Lower leg skin (tissue), 4 donors: ENCODE measurements around the gene PLEKHN1. TPM values are rescaled to one million over a fixed set of nuclear protein-coding genes. Genes with fewer than 3 reads are reported as not detected.
A peak's percentile ranks its signal among the peaks of the same experiment; 100 is the strongest.

ENCODE experiments used
- DNase-seq, 2 donors: peaks; one replicate each; pipeline ENCODE4 v3.0.0-alpha.2; 2019; ENCODE audit warnings: low spot score in 2 of 2
- H3K4me3 ChIP-seq: fragments of 200-600 bp; sonication (generic); 2 replicates; pipeline ENCODE4 v1.5.1; 2017; ENCODE audit warnings: mild to moderate bottlenecking, low read depth; ENCODE audit not compliant: poor library complexity, severe bottlenecking
- CTCF ChIP-seq, 3 donors: fragments of 450-650 bp; IDR thresholded peaks; one replicate each; pipeline ENCODE4 v1.5.1; 2016; ENCODE audit warnings: antibody characterized with exemption in 3 of 3, mild to moderate bottlenecking in 3 of 3, moderate library complexity in 2 of 3
- POLR2A ChIP-seq, 2 donors: fragments of 450-650 bp; IDR thresholded peaks; one replicate each; pipeline ENCODE4 v1.6.1; 2016 to 2017; ENCODE audit warnings: antibody characterized with exemption in 2 of 2, mild to moderate bottlenecking in 1 of 2, moderate library complexity in 1 of 2
- WGBS, 2 donors: methylation state at CpG; one replicate each; pipeline ENCODE4 v1.1.5; 2018; 5-methylcytosine and 5-hydroxymethylcytosine counted together
- intact Hi-C: fragments of 100-400 bp; cut with DNase I; formaldehyde crosslinking; loops from one replicate; pipeline ENCODE4 v1.15.0; 2023; ENCODE audit warnings: low total_unique reads
- total RNA-seq, 4 donors: library from RNA; depleted of rRNA; stranded (reverse); fragments of >200 nt; gene quantifications; one replicate each; pipeline ENCODE4 v1.1.0, GENCODE V29; 2016

Gene PLEKHN1
- total RNA-seq, 4 donors from 2014 or later, result 38.7 to 109 (median 45.3) TPM

DNA sequence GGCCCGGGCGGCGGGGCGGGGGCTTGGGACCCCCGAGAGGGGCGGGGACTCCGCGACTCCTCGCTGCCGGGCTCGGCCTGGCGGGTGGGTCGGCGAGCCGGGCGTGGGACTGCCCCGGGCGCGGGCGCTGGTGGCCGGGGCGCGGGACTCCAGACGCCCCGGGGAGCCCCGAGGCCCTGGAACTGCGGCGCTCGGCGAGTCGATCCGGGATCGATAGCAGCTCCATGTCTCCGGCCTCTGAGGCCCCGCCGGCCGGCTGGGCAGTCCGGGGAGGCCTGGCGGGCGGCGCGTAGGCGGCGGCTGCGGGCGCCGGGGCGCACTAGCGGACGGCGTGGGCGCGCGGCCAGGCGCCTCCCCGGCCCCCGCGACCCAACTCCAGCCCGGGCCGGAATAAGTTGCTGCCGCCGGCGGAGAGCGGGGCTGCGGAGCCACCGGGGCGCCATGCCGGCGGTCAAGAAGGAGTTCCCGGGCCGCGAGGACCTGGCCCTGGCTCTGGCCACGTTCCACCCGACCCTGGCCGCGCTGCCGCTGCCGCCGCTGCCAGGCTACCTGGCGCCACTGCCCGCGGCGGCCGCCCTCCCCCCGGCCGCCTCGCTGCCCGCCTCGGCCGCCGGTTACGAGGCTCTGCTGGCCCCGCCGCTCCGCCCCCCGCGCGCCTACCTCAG, 42.2 kb upstream of the PLEKHN1 start:
- intact Hi-C loops, result no loop called here
- H3K4me3 ChIP-seq, result peak overlapping the region; percentile 20
- no peak for TF ChIP-seq POLR2A (IDR thresholded peaks at IDR 0.05)
- TF ChIP-seq CTCF (IDR thresholded peaks at IDR 0.05), result no peak
- 0% methylated on average over 12 of the region's 98 CpGs; no CpG with 5 or more reads in 1 of the 2 donors for WGBS, 2 donors
- DNase-seq, result no peak

DNA sequence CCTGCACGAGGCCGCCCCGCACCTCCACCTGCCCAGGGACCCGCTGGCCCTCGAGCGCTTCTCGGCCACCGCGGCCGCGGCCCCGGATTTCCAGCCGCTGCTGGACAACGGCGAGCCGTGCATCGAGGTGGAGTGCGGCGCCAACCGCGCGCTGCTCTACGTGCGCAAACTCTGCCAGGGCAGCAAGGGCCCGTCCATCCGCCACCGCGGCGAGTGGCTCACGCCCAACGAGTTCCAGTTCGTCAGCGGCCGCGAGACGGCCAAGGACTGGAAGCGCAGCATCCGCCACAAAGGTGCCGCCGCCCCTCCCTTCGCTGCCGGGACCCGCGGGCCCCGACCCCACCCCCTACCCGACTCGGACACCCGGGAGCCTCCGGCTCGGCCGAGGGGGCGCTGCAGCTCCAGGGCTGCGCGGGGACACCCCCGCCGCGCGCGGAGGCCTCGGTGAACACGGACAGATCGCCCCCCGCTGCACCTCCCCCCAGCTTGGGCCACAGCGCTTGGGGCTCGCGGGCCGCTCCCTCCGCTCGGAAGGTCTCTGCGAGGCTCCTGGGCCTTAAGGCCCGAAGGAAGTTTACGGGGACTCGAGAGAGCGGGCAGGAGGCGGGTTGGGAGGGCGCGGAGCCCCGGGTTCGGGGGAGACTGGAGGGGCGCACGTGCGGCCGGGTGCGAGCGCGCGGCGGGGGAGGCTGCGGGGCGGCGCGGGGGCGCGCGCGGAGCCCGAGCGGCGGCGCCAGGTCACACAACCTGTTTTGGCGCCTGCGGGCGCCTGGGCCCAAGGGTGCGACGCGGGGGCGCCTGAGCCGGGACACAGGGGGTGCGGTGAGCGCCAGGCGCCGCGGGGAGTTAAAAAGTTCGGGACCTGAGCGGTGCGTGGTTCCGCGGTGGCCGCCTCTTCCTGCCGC, 41.4 kb upstream of the PLEKHN1 start:
- H3K4me3 ChIP-seq, result peak overlapping the region; percentile 20
- WGBS, 2 donors, result 0 to 2% methylated on average over 10 to 79 of the region's 120 CpGs
- DNase-seq, result no peak
- TF ChIP-seq CTCF (IDR thresholded peaks at IDR 0.05), result no peak
- TF ChIP-seq POLR2A (IDR thresholded peaks at IDR 0.05), result no peak
- intact Hi-C loops, result no loop called here

- no peak for DNase-seq
- H3K4me3 ChIP-seq, result no peak overlapping the region
- TF ChIP-seq POLR2A (IDR thresholded peaks at IDR 0.05) (no peak), CTCF (IDR thresholded peaks at IDR 0.05) (no peak)
- intact Hi-C loops, result no loop called here
- 5 to 6% methylated on average over 46 to 48 of the region's 65 CpGs for WGBS, 2 donors
Observed at GRCh38 chr1:925561-926421, 40.5 kb upstream of the PLEKHN1 start.

- no peak for DNase-seq
- 25 to 35% methylated on average over 7 to 8 of the region's 9 CpGs for WGBS, 2 donors
- TF ChIP-seq CTCF (IDR thresholded peaks at IDR 0.05), result no peak
- no peak for TF ChIP-seq POLR2A (IDR thresholded peaks at IDR 0.05)
- intact Hi-C loops, result no loop called here
- H3K4me3 ChIP-seq, result no peak overlapping the region
Observed at GRCh38 chr1:927234-927633, 39.0 kb upstream of the PLEKHN1 start.

DNA sequence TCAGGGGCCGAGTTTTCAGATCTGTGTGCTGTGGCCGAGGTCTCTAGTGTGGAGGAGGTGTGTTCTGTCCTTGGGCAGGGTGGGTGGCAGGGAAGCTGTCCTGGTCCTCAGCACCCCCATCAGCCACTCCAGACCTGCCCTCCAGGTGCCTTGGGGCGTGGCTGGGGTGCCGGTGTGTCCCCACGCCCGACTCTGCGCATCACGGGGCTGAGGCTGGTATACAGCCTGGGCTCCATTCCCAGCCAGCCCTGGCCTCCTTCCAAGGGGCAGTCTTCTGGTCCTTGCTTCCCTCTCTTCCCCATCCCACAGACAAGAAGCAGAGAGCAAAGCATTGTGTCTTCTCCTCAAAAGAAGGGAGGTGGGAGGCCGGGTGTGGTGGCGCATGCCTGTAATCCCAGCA, 38.5 kb upstream of the PLEKHN1 start:
- WGBS, 2 donors, result 47 to 66% methylated on average over 9 to 10 of the region's 10 CpGs
- DNase-seq, result no peak
- intact Hi-C loops, result no loop called here
- no peak overlapping the region for H3K4me3 ChIP-seq
- no peak for TF ChIP-seq CTCF (IDR thresholded peaks at IDR 0.05)
- TF ChIP-seq POLR2A (IDR thresholded peaks at IDR 0.05), result no peak
